HG03280 (cell line): ENCODE measurements around the gene IRX1.

ENCODE experiments used
- ATAC-seq: cut with Tn5 transposase; IDR thresholded peaks from one replicate; pipeline ENCODE4 v1.9.1; 2021; ENCODE audit warnings: mild to moderate bottlenecking, moderate library complexity; ENCODE audit not compliant: unreplicated experiment

Gene IRX1

DNA sequence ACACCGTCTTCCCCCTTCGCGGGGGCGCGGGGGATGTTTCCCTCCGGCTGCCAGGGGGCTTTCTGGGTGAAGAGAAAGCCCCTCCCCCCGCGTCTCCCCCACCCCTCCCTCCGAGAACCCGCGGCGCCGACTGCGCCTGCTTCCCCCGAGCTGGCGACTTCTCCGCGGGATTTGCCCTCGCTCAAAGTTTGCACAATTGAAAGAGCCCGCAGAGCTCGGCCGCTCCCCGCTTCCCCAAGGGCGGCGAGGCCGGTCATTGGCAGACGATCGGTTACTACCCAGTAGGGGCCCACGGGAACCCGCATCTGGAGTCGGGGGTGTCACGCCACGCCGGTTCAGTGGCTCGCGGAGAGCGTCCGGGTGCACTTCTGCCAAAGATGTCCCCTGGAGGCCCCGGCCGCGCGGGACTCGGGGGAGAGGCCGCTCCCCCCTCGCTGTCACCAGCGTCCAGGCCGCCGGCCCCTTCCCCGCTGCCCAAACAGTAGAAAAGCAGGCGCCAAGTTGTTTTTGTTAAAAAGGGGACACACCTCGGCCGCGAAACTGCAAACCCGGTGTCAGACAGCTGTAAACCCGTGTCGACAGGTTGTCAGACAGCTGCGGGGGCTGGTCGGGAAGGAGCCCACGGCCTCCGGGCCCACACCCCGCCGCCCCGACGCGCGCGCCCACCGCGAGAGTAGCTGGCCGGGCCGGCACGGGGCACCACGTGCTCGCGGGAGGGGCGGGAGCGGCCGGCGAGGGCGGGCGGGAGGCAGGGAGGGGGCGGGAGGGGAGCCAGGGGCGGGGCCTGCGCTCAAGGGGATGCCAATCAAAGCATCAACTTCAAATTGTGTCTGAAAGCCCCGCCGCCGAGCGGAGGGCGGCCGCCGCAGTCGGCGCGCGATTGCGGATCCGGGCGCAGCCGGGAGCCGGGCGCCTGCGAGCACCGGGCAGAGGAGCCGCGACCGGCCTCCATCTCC lies at the start of gene IRX1:
Gene IRX1 (plus strand): TSS at position 827 of the 956 bp plus-strand sequence. CDS start 274 bp downstream, outside the sequence.
- ATAC-seq, result no peak

DNA sequence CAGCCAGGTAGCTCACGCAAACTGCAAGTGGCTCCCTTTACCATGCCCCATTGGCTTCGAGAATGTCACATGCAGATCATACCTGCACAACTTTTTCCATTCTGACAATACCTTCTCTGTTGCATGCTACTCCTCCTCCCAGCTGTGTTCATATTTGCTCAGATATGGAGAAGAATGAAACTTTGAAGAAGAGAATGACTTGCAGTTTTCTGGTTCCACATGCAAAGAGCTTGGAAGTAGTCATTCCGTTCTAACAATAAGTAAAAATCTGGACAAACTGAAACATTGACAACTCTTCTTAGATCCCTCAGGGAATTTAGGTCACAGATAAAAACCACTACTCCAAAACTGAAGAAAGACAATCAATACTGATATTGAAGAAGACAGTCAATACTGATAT lies 49.6 kb upstream of the IRX1 start:
- ATAC-seq, result no peak

DNA sequence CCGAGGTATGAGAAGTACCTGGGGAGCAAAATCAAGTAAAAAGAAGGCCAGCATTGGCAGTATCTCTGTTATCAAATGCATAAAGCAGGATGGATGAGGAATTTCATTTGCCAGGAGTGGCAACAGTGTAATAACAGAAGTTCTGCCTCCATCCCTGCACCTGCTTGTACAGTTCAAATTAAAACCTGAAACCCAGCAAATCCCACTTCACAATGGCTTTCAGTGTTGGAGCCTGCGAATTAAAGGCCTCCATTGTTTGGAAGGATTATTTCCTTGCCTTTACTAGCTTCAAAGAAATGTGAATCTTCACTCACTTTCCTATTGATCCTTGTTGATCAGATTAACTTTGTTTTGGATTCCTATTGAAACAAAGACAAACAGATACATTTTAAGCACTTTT lies 31.5 kb upstream of the IRX1 start:
- ATAC-seq, result no peak

DNA sequence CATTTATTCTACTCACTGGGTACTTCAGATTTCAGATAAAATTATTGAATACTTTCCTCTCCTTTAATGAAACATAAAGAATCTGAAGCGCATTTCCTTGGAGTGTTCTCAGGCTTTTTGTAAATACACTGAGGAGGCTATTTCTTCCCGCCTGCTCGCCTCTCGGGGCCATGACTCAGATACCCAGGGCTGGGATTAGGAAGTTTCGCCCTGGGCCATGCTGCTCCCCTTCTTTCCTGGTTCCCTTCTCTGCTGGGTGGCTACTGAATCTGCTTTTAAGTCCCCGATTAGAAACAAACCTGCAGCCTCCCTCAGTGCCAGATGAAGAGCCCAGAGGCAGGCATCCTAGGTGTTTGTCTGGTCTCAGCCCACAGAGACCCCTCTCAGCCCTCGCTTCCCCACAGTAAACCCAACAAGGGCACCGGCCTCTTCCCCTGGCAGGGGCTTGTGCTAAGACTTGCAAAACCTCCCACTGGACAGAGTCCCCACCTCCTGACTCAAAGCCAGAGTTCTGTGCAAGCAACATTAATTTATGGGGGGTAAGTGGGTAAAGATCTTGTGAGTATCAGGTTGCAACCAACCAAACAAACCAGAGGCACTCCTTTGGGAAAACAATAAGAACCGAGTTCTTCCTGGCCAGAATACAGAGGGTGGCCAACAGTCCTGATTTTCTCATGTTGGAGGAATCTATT lies 30.7 kb upstream of the IRX1 start:
- no peak for ATAC-seq

DNA sequence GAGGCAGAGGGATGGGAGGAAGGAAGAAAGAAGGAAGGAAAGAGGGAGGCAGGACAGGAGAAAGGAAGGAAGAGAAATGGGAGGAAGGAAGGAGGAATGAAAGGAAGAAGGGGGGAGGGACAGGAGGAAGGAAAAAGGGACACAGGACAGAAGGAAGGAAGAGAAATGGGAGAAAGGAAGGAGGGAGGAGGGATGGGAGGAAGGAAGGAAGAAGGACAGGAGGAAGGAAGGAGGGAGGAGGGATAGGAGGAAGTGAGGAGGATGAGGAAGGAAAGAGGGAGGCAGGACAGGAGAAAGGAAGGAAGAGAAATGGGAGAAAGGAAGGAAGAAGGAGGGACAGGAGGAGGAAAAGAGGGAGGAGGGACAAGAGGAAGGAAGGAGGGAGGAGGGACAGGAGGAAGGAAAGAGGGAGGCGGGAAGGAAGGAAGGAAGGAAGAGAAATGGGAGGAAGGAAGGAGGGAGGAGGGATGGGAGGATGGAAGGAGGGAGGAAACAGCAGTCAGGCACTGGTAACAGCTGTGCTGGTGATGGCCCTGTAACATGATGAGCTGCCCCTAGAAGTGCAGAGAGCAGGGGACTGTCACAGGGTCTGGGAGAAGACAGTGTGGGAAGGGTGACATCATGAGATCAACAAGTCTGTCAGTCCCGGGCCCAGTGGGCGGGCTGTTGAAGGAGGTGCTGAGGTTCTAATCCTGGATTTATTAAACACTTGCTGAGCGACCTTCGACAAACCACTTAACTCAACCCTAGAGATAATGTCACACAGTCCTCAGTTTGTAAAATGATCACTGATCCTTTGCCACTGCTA lies 10.7 kb upstream of the IRX1 start:
- no peak for ATAC-seq

DNA sequence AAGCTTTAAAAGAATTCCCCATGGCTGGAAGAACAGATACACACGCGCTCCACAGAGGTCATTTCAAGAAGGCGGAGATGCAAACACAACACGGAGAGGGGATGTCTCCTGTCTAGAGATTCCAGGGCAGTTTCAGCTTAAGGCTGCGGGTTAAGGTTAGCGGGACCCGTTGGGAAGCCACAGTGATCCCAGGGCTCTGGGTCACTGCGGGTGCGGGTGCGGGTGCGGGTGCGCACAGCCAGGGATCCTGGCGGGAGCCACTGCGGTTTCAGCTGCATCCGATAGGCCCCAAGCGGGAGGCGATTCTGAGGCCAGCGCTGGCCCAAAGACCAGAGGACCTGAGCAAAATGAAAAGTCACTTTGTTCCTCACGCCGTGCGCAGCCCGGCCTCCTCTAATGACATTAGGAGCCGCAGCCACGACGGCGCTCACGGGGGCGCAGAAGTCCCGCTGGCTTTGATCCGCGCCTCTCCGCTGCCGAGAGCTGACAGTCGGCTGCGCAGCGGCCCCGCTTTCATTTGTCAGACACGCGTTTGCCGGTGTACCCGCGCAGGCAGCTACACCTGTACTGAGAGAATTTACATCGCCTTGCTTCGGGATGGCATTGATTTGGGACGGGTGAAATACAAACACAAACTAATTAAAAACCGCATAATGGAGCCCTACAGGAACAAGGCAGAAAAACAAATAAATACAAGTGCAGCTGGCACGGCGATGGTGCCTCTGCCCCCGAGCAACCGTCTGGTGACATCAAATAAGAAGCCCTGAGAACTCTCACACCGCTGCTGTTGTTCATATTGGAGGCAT lies 5.3 kb upstream of the IRX1 start:
- ATAC-seq, result no peak

DNA sequence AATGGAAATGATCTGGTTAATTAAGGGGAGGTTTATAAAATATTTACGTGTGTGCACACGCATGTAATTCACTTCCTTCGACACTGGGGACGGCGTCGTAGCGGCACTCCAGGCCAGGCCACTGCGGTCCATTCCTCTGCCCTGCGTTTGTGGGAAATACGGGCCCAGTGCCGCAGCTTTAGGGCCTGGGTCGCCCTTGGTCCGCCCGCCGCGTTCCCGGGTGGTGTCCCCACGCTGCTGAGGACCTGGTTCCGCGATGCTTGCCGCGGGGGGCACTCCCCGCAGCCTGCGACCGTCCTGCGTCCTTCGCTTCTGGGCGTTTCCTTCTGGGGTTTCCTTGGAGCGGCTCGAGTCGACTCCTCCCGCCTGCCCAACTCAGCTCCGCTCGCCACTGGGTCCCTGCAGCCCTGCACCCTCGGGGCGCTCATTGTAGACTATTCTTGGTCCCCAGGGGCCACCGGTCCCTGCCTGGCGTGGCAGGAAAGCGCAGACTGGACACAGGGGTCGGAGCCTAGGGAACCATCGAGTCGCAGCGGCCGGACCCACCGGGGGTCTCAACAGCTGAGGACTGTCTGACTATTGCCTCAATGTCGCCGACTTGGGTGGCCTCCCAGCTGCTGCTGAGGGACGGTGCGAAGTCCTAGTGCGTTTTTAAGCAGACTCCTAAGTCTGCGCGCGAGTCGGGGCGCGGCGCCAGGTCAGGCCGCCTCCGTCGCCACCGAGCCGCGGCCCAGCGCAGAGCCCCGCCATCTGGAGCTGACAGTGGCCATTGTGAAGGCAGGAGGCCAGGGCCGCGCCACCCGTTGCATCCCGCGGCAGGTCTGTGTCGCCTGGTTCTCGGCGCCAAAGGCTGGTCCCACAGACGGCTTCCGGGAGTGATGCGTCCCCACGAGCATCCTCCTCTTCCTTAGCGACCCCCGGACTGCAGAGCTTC lies 4.4 kb upstream of the IRX1 start:
- no peak for ATAC-seq

DNA sequence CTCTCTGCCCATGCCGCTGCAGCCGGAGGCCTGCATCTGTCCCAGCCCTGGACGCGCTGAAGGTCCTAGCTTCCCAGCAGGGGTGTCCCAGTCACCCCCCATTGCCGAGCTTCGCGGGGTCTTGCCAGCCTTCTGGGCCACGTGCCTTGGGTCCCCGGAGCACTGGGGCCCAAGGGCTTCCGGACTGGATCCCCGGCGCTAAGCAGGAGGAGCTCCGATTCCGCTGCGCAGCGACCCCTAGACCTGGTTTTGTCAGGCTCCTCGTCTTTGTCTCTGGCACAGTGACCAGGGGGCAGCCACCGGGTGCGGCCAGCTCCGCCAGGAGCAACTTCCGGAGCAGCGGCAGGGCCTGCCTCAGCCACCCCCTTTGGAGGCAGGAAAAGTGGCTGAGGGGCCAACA lies 3.3 kb upstream of the IRX1 start:
- no peak for ATAC-seq

DNA sequence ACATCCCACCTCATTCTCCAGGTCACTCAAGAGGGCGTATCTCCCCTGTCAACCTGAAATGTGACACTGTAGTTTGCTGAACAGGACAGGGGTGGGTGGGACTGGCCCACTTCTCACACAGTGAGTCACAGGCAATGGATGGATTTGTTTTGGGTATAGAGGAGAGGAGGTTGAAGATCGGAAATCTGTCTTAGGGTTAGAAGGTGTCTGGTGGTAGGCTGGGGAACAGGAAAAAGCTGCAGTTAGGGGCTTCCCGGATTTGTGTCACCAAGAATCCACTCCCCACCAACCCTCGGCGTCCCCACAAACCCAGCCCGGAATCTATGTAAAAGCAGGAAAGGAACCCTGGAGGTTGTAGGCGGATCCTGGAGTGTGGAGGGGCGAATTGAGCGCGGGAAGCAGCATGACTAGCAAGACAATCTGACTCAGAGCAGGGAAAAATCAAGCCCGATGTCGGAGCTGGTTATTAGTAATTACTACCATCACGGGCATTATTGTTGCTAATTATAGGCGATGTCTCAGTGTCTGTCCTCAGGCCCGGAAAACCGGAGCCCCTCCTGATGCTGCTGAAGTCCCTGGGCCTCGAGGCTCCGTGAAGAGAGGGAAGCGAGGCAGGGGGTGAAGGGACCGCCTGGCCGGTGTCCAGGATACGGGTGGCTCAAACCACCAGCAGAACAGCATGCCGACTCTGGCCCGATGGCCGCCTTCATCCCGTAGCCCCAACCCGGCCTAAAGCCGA lies 1.7 kb upstream of the IRX1 start:
- ATAC-seq, result no peak

DNA sequence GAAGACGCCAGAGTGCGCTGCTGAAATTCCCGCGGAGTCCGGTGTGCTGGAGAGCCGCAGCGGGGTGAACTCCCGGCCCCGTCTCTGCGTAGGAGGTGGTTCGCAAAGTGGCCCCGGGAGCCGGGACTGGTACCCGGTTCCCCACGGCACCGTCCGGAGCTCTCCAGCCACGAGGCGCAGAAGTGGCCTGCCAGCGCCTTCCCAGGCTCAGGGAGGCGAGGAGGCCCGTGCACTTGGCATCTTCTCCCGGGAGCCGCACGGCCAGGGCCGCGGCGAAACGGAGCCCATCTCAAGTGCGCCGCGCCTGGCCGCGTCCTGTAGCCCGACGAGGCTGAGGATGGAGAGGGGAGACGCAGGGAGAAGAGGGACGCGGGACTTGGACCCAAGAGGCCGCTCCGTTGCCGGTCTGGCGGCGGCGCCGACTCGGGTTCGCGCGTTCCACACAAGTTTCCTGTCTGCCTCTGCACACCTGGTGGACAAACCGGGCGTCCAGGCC lies 1.1 kb upstream of the IRX1 start:
- no peak for ATAC-seq

DNA sequence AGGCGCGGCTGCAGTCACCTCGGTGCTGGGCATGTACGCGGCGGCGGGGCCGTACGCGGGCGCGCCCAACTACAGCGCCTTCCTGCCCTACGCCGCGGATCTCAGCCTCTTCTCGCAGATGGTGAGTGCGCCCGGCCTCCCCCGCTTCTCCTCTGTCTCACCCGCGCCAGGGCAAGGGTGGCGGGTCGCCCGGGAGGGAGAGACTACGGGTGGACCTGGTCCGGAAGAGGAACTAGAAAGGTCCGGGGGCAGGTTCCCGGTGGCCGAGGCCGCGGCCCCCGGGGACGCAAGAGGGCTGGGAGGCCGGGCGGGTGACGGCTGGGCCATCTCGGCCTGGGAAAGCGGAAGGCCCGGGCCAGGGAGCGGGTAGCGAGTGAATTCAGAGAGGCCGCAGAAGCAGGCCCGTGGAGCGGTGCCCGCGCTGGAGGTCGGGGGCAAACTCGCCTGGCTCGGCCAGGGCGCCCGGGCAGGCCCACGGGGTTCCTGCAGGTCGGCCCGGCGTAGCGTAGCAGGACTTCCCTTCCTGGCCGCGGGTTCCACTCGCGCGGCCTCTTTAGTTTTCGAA lies 711 bp downstream of the IRX1 start:
- ATAC-seq, result no peak

DNA sequence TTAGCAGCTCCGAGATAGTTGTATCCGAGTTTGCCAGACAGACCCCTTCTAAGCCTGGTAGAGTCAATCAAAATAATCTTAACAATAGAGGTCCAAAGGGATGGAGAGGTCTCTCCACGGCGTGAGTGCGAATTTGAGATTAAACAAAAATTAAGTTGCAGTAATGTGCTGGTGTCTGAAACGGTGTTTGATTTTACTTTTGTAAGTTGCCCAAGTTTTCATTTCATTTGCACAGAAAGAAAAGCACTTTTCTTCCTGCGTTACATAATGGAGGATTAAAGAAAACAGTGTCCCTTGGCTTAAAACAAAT lies 1.2 kb downstream of the IRX1 start:
- ATAC-seq, result no peak

DNA sequence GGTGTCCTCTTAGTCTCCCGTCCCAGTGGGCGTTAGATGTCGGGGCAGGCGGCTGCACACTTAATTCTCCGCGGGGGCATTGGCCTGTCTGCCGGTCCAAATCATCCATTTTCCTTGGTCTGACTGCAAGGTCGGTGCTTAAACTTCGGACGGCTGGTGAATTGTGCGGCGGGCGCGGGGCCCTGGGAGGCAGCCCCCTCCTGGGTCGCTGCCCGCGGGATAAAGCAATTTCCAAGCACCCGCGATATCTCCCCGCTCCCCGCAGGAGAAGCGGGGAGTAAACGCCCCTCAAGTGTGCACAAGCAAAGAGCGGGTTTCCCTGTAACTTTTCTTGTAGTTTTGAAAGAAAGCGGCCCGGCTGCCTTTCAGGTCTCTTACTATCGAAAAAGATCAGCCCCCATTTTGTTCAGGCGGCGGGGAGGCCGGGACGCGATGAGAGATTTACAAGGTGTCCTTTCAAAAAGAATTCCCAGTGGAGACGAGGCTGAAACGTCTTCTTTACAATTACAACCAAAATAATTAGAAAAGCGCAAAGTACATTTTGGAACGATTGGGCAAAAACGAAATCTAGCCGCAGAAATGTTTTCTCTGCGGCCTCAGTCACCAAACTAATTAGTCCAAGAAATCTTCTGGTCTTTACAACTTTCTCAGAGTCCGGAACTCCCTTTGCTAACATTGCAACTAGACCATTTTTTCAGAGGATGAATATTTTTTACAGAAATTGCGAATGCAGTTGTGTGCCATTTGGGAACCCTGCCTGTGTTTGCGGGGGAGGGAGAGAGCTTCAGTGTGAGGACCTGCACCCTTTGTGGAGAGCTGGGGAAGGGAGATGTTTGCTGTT lies 1.8 kb downstream of the IRX1 start:
- ATAC-seq, result no peak

DNA sequence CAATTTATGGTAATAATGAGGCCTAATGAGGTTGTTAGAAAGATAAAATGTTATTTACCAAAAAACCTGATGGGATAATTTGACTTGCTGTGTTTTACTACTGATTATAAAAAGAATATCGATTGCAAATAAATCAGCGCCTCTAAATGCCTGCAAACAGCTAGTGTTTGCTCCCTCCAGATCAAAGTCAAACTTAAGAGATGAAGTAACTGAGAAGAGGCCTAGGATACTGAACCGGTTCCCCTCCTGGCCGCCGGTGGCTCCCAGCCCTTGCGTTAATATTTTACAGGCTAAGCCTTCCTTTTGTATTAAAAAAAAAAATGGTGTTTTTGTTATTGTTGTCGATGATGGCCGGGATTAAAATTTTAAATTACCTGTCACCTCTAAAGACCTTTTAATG lies 2.6 kb downstream of the IRX1 start:
- no peak for ATAC-seq

DNA sequence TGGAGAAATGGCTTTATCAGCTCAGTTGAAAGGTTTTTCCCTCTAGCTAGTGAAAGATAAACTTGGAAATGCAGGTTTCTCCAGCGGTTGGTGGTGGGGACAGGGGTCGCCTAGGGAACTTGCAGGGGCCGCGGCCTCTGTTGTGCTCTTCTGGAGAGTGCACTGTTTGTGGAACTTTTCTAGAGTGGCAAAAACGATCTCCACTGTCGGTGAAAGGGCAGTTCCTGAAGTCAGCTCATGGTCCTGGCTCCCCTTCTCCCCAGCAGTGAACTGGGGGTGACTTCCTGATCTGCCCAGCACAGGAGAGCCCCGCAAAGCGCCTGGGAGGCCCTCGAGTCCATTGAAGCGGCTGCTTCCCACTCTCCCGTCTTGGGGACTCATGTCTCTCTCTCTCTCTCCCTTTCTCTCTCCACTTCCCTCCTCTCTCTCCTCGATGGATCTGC lies 3.2 kb downstream of the IRX1 start:
- ATAC-seq, result no peak

DNA sequence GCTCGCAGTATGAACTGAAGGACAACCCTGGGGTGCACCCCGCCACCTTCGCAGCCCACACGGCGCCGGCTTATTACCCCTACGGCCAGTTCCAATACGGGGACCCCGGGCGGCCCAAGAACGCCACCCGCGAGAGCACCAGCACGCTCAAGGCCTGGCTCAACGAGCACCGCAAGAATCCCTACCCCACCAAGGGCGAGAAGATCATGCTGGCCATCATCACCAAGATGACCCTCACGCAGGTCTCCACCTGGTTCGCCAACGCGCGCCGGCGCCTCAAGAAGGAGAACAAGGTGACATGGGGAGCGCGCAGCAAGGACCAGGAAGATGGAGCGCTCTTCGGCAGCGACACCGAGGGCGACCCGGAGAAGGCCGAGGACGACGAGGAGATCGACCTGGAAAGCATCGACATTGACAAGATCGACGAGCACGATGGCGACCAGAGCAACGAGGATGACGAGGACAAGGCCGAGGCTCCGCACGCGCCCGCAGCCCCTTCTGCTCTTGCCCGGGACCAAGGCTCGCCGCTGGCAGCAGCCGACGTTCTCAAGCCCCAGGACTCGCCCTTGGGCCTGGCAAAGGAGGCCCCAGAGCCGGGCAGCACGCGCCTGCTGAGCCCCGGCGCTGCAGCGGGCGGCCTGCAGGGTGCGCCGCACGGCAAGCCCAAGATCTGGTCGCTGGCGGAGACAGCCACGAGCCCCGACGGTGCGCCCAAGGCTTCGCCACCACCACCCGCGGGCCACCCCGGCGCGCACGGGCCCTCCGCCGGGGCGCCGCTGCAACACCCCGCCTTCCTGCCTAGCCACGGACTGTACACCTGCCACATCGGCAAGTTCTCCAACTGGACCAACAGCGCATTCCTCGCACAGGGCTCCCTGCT lies 3.8 kb downstream of the IRX1 start:
- no peak for ATAC-seq
